Activated gamma-delta T cell treated with anti-CD3 and anti-CD28 coated beads, Interleukin-2, amount 50 U/mL, for 16 hours (primary cell): ENCODE measurements around the gene CCSER1.
"Not testable (repeated sequence)": the region's sequence is repeated elsewhere in the genome, so short reads cannot be mapped to it uniquely, and the experiment has no call there.

Experiments used
- DNase-seq: peaks from one replicate; pipeline ENCODE4 v3.0.0-alpha.2; 2020; ENCODE audit warnings: low read depth

The CCSER1 gene

GRCh38 chr4:90715242-90715641, 588.0 kb downstream of the CCSER1 start:
- no peak for DNase-seq

DNA sequence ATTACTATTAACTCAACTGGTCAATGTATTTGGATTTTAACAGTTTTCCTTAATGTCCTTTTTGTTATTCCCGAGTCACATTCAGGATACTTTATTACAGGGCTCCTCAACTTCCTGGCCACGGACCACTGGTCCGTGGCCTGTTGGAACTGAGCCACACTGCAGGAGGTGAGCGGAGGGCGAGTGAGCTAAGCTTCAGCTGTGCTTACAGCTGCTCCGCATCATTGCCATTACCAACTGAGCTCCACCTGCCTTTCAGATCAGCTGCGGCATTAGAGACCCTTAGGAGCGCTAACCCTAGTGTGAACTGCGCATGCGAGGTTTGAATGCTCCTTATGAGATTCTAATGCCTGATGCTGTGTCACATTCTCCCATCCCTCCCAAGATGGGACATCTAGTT, 591.7 kb downstream of the CCSER1 start:
- no peak for DNase-seq

DNA sequence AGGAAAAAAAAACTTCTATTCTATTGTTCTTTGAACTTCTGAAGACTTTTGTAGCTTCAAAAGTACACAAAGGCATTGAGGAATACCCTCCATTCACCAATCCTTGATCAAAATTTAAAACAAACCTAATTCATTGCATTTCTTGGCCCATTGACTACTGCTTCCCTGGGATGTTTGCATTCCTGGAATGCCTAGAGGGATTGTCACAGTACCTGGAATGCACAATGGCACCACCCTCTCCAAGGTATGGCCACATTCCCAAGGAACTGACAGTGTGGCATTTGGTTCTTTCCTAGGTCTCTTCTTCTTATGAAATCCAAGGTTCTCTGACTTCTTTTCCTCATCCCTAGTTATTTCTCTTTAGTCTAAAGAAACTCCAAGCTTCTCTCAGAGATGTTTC, 600.7 kb downstream of the CCSER1 start:
- DNase-seq = no peak

- no peak for DNase-seq
Observed at GRCh38 chr4:90730752-90731151, 603.6 kb downstream of the CCSER1 start.

- DNase-seq = no peak
Observed at GRCh38 chr4:90733211-90733610, 606.0 kb downstream of the CCSER1 start.

DNA sequence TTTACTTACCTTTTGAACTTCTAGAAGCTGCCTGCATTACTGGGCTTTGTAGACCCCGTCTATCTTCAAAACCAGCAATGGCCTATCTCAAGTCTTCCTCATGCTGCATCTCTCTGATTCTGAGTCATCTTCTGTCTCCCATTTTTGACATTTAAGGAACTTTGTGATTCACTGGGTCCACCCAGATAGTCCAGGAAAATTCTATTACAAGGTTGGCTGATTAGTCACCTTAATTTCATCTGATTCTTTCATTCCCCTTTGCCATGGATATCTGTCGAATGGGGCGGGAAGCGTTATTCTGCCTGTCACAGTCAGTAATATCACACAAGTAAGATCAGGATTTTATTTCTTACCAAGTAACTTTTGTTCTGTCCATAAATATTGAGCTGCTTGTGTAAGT, 618.0 kb downstream of the CCSER1 start:
- DNase-seq = no peak

DNA sequence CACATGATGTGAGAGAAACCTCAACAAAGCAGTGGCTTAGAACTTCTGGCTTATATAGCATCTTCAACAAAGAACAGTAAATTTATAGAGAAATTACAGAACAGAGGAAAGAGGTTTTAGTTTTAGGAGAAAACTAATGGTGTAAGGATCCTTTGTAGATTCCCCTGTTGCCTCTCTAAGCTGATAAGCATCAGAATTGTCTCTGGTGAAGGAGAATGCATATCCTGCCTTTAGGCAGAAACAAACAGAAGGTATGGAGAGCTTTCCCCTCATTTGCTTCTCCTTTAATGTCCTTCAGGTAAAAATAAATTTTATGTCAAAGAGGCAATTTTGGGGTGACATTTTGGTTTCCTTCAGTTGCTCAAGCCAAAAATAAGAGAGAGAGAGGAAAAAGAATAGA, 625.9 kb downstream of the CCSER1 start:
- DNase-seq = no peak

- DNase-seq = no peak
Observed at GRCh38 chr4:90757534-90758060, 630.4 kb downstream of the CCSER1 start.

DNA sequence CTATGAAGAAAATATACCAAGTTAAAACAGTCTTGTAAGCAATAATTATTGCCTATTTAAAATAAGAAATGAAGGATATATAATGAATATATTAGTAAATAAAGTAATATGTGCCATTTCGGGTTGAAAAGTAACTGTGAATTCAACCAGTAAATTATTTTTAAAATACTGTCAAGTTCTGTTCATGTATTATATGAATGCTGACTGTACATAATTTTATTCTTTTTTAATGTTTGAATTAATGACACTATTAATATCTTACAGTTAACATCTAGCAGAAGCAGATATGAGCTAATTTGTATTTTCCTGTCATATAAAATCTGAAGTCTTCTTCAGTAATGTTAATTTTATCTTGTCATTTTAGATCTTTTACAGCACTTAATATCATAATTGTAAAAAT, 632.9 kb downstream of the CCSER1 start:
- no peak for DNase-seq

- DNase-seq = no peak
Observed at GRCh38 chr4:90766837-90767236, 639.6 kb downstream of the CCSER1 start.

GRCh38 chr4:90769251-90769650, 642.1 kb downstream of the CCSER1 start:
- DNase-seq = no peak

GRCh38 chr4:90780193-90780592, 653.0 kb downstream of the CCSER1 start:
- DNase-seq = no peak

GRCh38 chr4:90786602-90787001, 659.4 kb downstream of the CCSER1 start:
- no peak for DNase-seq

- DNase-seq = no peak
Observed at GRCh38 chr4:90792696-90793095, 665.5 kb downstream of the CCSER1 start.

DNA sequence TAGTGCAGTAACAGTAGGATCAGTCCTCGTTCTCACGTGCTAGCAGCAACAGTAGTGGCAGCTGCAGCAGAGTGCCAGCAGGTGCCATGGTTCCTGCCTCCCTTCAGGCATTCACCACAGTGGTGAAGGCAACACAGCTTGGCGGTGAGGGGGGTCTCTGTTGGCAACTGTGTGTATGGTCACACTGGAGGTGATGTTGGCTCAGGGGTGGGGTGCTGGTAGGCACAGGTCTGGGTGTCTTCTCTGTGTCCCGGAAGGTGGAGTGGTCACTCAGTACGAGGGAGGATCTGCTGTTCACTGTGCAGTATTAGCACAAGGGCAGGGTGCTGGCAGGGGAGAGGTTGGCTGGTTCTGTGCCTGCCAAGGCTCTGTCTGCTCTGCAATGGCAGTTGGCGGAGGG, 671.8 kb downstream of the CCSER1 start:
- no peak for DNase-seq

- no peak for DNase-seq
Observed at GRCh38 chr4:90799895-90800294, 672.7 kb downstream of the CCSER1 start.

- no peak for DNase-seq
Observed at GRCh38 chr4:90815569-90815968, 688.4 kb downstream of the CCSER1 start.

GRCh38 chr4:90816754-90817153, 689.6 kb downstream of the CCSER1 start:
- no peak for DNase-seq

DNA sequence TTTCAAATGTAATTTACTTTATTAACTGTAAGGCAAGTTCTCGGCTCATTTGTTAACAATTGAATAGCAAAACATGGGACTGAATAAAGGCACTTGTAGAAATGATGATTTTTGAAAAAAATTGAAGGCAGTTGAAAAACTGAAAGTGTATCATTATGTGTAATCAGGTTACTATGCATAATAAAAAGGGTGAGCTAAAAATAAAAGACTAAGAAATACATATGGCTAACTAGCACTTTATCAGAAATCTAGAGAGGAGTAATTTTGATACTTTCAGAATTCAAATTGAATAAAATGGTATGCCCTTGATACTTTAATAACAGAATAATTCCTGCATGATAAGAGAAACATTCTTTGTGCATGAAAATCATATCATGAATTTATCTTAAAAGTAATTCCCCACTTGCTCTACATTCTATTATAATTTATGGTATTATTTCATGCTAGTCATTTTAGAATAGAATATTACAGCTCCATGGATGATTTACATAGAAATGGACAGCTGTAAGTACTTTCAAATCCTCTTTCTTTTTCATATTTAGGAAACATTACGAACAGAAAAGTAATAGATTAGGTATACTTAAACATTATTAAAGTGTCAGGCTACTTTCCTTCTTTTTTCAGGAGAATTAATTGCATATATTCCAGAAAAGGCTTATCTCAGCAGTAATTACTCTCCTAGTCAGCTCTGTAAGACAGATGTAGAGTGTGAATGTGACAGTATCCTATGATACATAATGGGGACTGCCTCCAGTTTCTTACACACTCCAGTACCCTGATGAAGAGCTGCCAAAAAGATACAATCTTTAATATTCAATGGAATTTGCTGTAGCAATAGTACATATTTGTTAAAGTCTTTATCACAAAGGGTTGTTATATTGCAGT, 697.3 kb downstream of the CCSER1 start:
- DNase-seq = no peak

DNA sequence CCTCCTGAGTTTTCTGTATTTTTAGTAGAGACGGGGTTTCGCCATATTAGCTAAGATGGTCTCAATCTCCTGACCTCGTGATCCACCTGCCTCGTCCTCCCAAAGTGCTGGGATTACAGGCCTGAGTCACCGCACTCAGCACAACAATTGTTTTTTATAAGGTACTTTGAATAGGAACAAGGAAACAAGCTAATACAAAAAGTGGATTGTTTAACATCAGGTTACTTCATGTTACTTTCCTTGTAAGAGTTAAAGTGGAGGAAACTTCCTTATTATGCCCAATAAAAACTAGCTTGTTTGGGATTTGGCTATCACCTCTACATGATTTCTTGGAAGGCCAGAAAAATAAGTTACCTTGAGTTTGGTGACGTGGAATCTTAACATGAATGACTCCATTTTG, 698.7 kb downstream of the CCSER1 start:
- DNase-seq = no peak

- no peak for DNase-seq
Observed at GRCh38 chr4:90833706-90834105, 706.5 kb downstream of the CCSER1 start.

DNA sequence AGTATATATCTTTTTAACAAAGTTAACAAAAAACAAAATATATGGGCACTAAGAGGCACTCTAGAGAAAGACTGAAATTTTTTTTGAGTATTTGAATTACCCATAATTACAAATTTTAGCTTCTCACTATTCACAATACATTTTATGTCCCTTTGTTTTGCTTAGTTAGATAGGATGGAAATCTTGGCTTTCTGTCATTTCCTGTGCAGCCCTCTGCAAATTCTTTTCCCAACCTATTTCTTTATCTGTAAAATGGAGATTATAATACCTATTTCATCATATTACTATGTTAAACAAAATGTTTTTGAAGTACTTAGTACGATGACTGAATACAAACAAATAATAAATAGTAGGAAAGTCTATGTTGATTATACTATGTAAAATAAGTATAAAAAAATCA, 710.0 kb downstream of the CCSER1 start:
- DNase-seq = no peak

DNA sequence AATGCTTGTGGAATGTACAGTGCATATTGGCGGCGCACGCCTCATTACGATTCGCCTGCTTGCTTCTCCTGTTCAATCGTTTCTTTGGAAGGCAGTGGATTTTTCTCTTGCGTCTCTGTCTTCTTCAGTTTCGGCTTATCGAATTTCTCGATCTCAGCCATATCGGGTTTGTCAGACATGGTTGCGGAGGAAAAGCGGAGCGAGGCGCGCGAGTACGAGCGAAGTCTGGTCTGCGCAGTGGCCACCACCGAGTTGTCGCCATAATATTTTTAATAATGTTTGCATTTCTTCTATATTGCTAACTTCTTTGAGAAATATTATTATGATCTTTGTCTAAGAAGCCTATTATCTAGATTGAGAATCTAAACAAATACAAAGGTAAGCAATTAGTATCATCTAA, 711.7 kb downstream of the CCSER1 start:
- DNase-seq = not testable (repeated sequence)

DNA sequence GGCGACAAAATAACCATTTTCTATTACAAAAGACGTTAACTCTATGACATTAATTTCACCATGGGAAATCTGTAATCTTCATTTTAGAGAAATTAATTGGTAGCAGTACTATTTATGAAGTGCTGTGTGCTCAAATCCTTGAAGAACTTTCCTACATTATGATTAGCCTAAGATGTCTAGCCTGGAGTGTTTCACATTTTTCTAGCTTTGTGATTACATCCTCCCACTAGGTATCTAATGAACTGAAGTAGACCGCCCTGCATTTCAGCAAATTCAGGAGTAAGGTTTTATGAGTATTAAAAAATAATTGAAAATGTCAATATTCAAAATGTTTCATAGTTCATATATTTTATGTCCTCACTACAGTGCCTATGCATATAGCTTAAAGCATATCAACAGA, 713.1 kb downstream of the CCSER1 start:
- no peak for DNase-seq
